NCI-H460 (cell line): ENCODE results near the gene RALGDS. TPM values are rescaled to one million over a fixed set of nuclear protein-coding genes. Genes with fewer than 3 reads are reported as not detected.
"Not testable (repeated sequence)": the region's sequence is repeated elsewhere in the genome, so short reads cannot be mapped to it uniquely, and the experiment has no call there.

Experiments
- DNase-seq: peaks from one replicate; pipeline ENCODE4 v3.0.0-alpha.2; 2016; ENCODE audit warnings: low read depth; ENCODE audit errors: extremely low read depth
- total RNA-seq: library from RNA; depleted of rRNA; stranded (reverse); fragments of >200 nt; shearing (Covaris generic); gene quantifications from 2 replicates; pipeline ENCODE4 v1.2.3, GENCODE V29; 2014

RALGDS gene
- total RNA-seq, 1 experiment from 2014 or later = 19.2 TPM

DNA sequence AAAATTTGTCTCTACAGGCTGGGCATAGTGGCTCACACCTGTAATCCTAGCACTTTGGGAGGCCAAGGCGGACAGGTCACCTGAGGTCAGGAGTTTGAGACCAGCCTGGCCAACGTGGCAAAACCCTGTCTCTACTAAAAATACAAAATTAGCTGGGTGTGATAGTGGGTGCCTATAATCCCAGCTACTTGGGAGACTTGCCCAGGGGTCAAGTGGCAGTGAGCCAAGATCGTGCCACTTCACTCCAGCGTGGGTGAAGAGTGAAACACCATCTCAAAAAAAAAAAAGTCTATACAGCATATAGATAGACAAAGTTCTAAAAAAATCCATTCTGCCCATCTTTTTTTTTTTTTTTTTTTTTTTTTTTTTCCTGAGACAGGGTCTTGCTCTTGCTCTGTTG, 26.7 kb downstream of the RALGDS start:
- not testable (repeated sequence) for DNase-seq

DNA sequence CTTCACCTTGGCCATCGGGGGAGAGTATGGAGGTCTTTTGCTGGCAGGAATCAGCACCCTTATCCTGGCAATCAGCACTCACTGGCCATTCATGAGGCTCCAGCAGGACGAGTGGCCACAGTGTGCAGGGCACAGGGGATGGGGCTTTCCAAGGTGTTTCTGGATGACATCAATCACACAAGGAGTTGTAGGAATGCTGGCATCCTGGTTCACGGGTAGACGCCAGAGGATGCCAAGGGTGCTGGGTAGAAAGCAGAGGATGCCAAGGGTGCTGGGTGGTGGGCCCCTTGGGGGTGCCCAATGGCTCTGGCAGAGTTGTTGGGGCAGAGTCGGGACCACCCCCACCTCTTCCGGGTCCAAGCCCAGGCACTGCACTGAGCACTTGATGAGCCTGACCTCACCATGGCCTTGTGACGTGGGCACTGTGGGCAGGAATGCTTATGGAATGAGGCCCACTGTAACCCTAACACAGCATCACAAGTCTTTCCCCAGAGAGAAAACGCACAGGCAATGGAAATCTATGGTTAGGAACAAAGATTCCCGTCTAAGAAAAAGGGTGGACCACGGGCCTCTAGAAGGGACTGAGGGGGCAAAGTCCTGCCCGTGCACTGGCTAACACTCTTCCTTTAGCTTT, 30.2 kb downstream of the RALGDS start:
- DNase-seq = no peak

DNA sequence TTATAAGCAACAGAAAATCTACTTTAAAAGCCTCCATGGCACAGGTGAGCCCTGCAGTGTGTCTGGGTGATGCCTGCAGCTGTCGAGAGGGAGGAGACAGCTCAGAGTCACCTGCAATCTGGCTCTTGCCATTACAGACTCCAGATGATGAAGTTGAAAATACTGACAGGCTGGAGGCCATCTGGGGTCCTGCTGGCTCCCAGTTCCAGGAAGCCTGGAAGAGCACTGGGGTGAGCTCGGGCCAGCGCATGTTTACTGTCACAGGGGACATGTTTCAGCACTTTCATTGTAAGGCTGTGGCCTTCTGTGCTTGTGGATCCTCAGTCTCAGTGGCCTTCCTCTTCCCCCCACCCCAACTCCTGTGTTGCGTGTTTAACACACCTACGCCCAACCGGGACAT, 30.9 kb downstream of the RALGDS start:
- no peak for DNase-seq

DNA sequence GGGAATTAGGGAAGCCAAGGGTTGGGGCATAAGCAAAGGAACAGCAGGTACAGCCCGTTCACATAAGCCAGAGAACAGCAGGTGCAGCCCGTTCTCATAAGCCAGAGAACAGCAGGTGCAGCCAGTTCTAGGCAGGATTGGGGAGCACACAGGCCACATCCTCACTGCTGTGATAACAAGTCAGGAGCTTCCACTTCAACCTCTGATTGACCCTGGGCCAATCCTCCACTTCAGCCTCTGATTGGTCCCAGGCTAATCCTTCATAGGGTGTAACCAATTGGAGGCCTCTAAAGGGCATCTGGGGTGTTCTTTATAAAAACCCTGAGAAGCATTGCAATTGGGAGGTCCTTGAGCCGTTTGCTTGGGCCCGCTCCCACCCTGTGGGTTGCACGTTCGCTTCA, 31.8 kb downstream of the RALGDS start:
- no peak for DNase-seq

DNA sequence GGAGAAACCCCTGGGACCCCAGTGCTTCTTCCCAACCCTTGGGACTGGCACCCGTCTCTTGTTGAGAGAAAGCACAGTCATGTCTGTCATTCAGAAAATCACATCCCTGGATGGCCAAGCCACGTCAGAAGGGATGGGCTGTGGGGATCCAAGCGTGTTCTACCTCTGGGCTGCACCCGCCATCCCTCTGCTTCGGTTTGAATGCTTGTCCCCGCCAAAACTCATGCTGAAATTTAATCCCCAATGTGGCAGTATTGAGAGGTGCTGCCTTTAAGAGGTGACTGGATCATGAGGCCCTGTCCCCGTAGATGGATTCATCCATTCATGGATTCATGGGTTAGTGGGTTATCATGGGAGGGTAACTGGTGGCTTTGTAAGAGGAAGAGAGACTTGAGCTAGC, 32.3 kb downstream of the RALGDS start:
- DNase-seq = no peak

DNA sequence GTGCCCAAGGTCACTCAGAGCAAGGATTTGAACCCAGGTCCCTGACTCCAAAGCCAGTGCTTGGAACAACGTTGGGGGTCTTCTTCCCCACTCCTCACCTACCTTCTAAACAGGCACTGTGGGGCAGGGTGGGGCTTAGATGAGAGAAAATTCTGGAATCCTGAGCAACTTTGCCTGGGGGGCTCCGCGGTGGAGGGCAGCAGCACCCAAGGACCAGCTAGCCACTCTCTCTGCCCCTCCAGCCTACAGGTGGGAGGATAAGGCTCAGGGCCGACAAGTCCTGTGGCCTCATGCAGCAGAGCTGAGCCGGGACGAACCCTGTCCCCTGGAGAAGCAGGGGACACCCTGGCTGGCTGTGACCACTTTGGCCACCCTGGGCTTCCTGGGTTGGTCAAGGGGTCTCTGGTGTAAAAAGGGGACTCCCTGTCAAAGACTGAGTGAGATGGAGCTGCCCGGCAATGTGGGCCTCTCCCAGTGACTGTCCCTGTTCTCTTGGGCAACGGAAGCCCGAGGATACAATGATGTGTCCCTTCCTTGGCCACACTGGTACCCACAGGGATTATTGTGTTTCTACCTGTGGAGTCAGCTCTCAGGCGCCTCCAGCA, 32.8 kb downstream of the RALGDS start:
- DNase-seq = no peak

DNA sequence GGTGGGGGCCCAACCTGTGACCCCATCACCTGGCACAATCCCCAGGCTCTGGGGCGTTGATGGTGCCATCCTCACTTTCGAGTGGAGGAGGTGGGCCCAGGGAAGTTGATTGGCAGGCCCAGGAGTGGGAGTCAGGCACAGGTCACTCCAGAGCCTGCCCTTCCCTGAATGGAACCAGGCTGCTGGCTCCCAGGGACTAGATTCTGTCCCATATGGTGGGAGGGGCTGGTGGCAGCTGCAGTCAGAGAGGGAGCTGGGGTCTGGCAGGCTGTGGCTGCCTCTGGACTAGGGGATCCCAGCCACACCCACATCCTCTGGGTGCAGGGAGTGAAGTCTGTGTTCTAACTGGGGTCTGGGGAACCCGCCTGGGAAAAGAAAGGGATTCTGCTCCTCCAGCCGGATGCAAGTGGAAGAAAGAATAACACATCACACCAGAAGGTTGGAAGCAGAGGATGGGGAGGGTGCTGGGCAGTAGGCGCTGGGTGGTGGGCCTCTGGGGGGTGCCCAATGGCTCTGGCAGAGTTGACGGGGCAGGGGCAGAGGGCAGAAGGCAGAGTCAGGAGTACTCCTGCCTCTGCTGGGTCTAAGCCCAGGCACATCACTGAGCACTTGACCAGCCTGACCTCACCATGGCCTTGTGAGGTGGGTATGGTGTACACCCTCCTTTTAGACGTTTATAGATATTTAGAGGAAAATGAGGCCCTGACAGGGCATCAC, 33.5 kb downstream of the RALGDS start:
- no peak for DNase-seq

DNA sequence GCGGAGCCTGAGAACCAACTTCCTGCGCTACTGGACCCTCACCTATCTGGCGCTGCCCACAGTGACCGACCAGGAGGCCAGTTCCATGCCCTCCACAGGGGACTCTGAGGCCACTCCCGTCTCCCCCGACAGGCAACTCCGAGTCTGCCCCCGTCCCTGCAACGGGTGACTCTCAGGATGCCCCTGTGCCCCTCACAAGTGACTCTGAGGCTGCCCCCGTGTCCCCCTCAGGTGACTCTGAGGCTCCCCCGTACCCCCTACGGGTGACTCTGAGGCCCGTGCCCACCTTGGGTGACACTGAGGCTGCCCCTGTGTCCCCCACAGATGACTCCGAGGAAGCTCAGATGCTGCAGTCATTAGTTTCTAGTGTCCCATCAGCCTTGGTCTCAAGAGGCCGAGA, 34.1 kb downstream of the RALGDS start:
- no peak for DNase-seq

DNA sequence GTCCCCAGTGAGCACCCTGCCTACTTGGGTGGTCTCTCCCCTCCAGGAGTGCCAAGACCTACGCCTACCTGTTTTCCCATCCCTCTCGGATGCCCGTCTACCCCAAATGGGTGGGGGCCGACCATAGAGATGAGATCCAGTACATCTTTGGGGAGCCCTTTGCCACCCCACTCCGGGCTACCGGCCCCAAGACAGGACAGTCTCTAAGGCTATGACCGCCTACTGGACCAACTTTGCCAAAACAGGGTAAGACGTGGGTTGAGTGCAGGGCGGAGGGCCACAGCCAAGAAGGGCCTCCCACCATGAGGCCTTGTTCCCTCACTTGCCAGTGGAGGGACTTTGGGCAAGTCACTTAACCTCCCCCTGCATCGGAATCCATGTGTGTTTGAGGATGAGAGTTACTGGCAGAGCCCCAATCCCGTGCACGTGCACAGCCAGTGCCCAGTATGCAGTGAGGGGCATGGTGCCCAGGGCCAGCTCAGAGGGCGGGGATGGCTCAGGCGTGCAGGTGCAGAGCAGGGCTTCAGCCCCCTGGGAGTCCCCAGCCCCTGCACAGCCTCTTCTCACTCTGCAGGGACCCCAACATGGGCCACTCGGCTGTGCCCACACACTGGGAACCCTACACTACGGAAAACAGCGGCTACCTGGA, 34.7 kb downstream of the RALGDS start:
- DNase-seq = not testable (repeated sequence)

DNA sequence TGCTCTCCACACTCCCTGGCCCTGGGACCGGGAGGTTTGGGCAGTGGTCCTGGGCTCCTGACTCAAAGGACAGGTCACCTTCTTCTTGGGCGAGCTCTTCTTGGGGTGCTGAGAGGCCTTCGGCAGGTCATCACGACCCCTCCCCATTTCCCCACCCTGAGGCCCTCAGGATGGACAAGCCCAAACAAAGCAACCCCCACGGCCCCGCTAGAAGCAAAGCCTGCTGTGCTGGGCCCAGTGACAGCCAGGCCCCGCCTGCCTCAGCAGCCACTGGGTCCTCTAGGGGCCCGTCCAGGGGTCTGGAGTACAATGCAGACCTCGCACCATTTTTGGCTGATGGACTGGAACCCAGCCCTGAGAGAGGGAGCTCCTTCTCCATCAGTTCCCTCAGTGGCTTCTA, 37.4 kb downstream of the RALGDS start:
- not testable (repeated sequence) for DNase-seq

DNA sequence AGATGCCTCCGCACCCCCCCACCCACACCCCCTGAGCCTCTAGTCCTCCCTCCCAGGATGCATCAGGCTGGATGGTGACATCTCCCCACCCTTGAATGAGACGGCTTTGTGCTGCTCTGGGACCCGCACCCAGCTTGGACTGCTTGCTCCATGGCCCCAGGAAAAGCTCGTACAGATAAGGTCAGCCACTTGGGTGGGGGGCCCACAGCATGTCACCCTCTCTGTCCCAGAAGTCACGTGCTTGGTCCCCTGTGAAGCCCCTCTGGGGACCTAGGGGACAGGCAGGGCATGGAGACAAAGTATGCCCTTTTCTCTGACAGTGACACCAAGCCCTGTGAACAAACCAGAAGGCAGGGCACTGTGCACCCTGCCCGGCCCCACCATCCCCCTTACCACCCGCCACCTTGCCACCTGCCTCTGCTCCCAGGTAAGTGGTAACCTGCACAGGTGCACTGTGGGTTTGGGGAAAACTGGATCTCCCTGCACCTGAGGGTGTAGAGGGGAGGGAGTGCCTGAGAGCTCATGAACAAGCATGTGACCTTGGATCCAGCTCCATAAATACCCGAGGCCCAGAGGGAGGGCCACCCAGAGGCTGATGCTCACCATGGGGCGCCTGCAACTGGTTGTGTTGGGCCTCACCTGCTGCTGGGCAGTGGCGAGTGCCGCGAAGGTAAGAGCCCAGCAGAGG, 38.9 kb downstream of the RALGDS start:
- DNase-seq = not testable (repeated sequence)

DNA sequence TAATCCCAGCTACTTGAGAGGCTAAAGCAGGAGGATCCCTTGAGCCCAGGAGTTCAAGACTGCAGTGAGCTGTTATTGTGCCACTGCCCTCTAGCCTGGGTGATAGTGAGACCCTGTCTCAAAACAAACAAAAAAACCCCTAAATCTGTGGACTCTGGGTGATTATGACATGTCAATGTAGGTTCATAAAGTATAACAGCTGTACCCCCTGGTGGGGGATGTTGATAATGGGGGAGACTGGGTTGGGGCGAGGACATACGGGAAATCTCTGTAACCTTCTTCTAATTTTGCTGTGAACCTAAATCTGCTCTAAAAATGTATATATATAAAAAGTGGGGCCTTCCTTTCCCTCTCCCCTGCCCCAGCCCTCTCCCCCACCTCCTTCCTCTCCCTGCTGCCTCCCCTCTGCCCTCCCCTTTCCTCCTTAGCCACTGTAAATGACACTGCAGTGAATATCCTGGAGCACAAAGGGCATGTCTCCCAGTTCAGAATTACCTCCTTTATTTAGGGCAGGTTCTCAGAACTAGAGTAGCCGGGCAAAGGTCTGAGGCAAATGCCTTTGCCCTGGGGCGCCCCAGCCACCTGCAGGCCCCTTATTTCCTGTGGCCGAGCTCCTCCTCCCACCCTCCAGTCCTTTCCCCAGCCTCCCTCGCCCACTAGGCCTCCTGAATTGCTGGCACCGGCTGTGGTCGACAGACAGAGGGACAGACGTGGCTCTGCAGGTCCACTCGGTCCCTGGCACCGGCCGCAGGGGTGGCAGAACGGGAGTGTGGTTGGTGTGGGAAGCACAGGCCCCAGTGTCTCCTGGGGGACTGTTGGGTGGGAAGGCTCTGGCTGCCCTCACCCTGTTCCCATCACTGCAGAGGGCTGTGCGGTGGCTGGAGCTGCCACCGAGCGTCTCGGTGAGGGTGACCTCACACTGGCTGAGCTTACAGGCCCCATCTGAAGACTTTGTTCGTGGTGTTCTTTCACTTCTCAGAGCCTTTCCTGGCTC, 40.0 kb downstream of the RALGDS start:
- DNase-seq = not testable (repeated sequence)

DNA sequence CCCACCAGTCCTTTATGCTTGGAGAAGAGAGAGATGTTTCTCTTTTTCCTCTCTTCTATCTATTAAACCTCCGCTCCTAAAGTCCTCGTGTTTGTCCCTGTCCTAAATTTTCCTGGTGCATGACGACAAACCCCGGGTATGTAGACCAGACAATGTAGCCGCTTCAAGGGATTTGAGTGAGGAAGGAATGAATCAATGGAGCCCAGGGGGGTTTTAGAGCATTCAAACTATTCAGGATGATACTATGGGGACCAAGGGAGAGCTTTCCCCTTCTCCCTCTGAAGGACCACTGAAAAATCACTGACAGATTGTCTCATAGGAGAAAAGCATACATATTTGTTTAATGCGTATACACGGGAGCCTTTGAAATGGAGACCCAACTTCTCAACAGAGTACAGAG, 40.9 kb downstream of the RALGDS start:
- no peak for DNase-seq

DNA sequence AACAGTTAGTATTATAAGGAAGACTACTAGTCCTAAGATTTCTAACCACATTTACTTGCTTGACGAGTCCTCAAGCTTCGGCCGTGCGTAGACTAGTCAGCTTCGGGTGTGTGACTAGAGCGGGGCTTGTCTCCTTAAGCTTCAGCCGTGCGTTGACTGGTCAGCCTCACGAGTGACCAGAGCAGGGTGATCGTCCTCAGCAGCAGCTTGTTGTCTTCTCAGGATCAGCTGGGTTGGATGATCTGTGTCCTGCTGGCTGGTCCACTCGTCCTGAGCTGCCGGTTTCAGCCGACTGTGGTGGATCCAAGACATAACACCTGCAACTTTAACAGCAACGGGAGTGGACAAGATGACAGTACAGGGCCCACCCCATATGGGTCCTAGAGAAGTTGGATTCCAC, 42.6 kb downstream of the RALGDS start:
- no peak for DNase-seq

DNA sequence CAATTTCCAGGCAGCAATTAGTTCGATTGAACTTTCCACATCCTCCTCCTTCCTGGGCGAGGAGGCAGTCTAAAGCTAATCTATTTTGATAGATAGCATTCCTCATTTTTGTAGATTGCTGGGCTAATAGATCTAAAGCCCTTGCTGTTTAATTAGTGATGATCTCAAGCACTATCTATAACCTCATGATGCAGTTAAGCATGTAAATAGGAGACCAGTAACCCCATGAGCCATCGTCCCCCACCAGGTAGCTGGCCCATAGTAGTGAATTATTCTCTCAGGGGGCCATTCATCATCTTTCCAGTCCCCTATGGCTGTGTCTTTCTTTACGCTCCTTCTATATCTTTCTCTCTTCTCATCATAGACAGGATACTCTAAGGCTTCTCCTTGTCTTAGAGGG, 44.3 kb downstream of the RALGDS start:
- DNase-seq = no peak

DNA sequence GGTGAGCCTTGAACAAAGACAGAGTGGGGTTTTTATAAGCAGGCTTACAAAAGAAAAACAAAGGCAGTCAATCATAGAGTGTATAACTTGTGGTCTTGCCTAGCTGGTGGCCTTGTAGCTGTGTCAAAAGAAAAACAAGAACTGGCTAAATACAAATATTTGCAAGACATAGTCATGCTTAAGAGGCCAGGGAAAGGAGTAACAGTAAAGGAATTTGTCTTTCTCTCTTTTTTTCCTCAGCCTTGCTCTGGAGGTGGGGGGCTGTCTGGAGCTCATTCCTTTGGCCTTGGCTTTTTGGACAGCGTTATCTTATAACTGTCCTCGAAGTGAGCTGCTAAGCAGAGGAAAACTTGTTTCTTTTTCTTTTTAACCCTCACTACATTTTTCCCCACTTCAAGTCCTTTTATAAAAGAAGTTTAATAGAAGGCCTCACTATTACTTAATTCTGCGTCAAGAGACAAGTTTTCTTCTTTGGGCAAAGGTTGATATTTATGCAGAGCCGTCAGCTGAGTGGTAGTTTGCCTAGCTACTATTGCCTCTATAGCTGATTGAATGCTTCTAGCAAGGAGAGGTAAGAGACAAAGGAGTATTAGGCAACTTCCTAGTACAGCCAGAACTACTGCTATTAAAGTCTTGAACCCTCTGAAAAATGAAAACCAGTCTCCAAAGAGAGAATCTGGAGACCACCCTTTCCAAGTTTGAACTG, 45.0 kb downstream of the RALGDS start:
- DNase-seq = no peak

DNA sequence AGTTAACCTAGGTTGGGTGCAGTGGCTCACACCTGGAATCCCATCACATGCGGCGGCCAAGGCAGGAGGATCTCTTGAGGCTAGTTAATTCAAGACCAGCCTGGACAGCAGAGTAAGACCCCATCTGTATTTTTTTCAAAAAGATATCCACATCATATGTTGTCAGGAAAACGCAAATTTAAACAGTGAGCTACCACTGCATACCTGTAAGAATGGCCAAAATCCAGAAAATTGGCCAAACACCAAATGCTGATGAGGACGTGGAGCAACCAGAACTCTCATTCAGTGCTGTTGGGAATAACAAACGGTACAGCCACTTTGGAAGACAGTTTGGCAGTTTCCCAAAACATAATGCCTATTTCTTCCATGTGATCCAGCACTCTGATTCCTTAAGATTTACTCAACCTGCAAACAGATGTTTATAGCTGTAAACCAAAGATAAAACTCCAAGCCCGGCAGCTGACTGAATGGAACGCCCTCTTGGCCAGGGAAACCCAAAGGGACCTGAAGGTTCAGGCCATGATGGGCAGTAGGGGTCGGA, 46.9 kb downstream of the RALGDS start:
- DNase-seq = no peak

DNA sequence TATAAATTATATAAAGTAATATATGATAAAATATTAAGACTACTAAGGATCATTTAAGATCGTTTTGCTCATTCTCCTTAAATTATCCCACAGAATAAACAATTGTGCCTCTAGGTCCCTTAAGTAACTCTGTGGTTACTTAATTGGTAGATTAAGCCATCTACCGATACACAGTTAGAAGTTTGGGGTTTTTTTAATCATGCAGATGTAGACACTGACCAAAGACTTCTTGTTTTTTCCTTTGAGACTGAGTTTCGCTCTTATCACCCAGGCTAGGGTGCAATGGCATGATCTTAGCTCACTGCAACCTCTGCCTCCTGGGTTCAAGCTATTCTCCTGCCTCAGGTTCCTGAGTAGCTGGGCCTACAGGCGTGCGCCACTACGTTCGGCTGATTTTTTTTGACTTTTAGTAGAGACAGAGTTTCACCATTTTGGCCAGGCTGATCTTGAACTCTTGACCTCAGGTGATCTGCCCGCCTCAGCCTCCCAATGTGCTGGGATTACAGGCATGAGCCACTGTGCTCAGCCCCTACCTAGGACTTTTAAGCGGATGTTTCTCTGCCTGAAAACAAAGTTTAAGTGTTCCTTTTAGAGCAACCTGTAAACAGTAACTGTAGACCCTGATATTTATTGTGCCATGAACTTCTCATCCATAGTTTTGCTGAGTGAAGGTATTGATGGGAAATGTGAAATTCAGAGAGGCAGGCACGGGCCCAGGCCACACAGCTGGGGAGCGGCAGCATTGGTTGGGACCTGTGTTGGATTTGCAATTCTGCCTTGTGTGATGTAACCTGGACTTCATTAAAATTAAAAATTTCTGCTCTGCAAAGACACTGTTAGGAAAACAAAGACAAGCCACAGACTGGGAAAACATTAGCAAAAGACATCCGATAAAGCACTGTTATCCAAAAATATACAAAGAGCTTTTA, 47.7 kb downstream of the RALGDS start:
- no peak for DNase-seq
